ENCODE results near the gene NCAPG2.
A peak's percentile ranks its signal among the peaks of the same experiment; 100 is the strongest.

Gene NCAPG2, protein sequence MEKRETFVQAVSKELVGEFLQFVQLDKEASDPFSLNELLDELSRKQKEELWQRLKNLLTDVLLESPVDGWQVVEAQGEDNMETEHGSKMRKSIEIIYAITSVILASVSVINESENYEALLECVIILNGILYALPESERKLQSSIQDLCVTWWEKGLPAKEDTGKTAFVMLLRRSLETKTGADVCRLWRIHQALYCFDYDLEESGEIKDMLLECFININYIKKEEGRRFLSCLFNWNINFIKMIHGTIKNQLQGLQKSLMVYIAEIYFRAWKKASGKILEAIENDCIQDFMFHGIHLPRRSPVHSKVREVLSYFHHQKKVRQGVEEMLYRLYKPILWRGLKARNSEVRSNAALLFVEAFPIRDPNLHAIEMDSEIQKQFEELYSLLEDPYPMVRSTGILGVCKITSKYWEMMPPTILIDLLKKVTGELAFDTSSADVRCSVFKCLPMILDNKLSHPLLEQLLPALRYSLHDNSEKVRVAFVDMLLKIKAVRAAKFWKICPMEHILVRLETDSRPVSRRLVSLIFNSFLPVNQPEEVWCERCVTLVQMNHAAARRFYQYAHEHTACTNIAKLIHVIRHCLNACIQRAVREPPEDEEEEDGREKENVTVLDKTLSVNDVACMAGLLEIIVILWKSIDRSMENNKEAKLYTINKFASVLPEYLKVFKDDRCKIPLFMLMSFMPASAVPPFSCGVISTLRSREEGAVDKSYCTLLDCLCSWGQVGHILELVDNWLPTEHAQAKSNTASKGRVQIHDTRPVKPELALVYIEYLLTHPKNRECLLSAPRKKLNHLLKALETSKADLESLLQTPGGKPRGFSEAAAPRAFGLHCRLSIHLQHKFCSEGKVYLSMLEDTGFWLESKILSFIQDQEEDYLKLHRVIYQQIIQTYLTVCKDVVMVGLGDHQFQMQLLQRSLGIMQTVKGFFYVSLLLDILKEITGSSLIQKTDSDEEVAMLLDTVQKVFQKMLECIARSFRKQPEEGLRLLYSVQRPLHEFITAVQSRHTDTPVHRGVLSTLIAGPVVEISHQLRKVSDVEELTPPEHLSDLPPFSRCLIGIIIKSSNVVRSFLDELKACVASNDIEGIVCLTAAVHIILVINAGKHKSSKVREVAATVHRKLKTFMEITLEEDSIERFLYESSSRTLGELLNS

DNA sequence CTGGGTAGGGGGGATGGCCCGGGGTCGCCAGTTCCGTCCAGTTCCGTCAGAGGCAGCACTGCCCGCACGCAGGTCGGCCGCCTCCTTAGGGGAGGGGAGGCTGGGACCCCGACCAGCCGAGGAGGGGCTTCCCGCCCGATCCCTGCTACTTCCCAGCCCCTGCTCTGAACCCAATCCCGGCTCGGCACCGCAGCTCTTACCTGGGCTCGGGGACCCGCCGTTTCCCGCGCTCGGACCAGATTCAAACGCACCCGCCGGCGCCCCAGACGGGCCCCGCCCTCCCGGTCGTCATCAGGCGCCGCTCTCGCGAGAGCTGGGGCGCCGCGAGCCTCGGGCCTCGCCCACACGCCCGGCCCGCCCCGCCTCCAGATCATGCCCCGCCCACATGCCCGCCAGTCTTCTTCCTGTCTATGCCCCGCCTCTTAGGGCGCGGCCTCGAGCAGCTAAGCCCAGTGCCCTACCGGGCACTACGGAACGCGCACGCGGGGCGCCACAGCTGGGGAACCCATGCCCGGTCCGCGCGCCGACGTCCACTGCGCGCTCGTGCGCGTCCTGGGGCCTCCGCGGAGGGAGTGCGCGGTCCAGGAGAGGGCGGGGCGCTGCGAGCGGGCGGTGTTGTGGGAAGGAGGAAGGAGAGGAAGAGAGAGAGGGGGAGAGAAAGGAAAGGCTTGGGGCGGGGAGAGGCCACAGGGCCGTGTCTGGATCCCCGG lies at the start of gene NCAPG2:
TSS of gene NCAPG2 (minus strand) at position 281 of the 710 bp plus-strand sequence. CDS start 2,905 bp downstream, outside the sequence.
- Histone ChIP-seq H3K36me3 (ENCODE audit: control insufficient read depth in 1 of 2, insufficient read depth in 2 of 2, low read length in 2 of 2) (no peaks in the 10 kb centered on the region), H3K4me3 (ENCODE audit: low read depth in 1 of 2, low read length in 2 of 2) (peak within 1 kb of the TSS; percentile 72 to 90), H3K27ac (ENCODE audit: low read length) (peak within 1 kb of the TSS; percentile 72), H3K9me3 (ENCODE audit: control insufficient read depth in 1 of 2, low read length in 2 of 2) (no peaks in the 10 kb centered on the region), H3K27me3 (ENCODE audit: low read depth, low read length) (no peaks in the 10 kb centered on the region), H3K4me1 (ENCODE audit: control insufficient read depth in 1 of 2, insufficient read depth in 2 of 2, low read length in 2 of 2) (peaks cover 7 to 12% of the 10 kb centered on the region in 2 donors)

- Histone ChIP-seq H3K27ac (ENCODE audit: low read length) (no peak overlapping the region), H3K36me3 (ENCODE audit: control insufficient read depth in 1 of 2, insufficient read depth in 2 of 2, low read length in 2 of 2) (peaks cover 24 to 63% of the 10 kb centered on the region in 2 donors), H3K4me3 (ENCODE audit: low read depth in 1 of 2, low read length in 2 of 2) (no peak overlapping the region), H3K9me3 (ENCODE audit: control insufficient read depth in 1 of 2, low read length in 2 of 2) (no peaks in the 10 kb centered on the region), H3K4me1 (ENCODE audit: control insufficient read depth in 1 of 2, insufficient read depth in 2 of 2, low read length in 2 of 2) (no peaks in the 10 kb centered on the region), H3K27me3 (ENCODE audit: low read depth, low read length) (no peaks in the 10 kb centered on the region)
Observed at GRCh38 chr7:158753900-158754299, 49.3 kb upstream of the NCAPG2 start.

DNA sequence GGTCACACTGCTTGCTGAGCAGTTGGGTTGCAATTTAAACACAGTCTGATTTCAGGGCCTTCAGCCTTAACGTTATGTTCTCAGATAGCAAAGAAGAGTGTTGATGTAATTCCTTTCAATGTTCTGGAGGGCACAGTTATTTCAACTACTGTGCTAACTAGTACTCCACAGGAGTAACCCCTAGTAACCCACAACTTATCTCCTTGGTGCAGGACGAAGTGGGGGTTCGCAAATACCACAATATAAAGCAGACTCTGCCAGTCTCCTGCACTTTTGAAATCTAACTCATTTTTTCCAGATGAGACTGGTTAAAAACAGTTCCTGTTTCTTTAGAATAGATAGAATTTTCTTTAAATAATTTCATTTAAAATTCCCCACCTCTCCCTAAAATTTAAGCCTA lies 47.1 kb upstream of the NCAPG2 start:
- peaks cover 18 to 59% of the 10 kb centered on the region in 2 donors for H3K36me3 ChIP-seq (ENCODE audit: control insufficient read depth in 1 of 2, insufficient read depth in 2 of 2, low read length in 2 of 2)
- H3K27me3 ChIP-seq (ENCODE audit: low read depth, low read length), result no peaks in the 10 kb centered on the region
- H3K27ac ChIP-seq (ENCODE audit: low read length), result no peak overlapping the region
- H3K4me1 ChIP-seq (ENCODE audit: control insufficient read depth in 1 of 2, insufficient read depth in 2 of 2, low read length in 2 of 2), result no peaks in the 10 kb centered on the region
- no peak overlapping the region for H3K4me3 ChIP-seq (ENCODE audit: low read depth in 1 of 2, low read length in 2 of 2)
- no peaks in the 10 kb centered on the region for H3K9me3 ChIP-seq (ENCODE audit: control insufficient read depth in 1 of 2, low read length in 2 of 2)

DNA sequence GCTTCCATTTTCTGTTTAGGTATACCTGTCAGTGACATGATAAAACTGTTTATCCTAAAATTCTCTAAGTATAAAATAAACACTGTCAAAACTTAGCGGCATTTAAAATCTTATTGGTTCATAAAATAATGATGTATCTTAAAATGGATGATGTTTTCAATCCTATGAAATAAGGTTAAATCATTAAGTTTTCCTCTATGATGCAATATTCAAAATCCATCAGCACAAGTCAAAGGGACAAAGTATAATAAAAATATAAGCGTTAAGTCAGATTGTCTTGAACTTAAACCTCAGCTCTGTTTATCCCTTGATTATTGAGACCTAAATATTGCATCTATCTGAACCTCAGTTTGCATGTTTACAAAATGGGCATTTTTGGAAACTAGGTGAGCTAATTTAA lies 46.6 kb upstream of the NCAPG2 start:
- no peaks in the 10 kb centered on the region for H3K27me3 ChIP-seq (ENCODE audit: low read depth, low read length)
- H3K9me3 ChIP-seq (ENCODE audit: control insufficient read depth in 1 of 2, low read length in 2 of 2), result no peaks in the 10 kb centered on the region
- H3K4me3 ChIP-seq (ENCODE audit: low read depth in 1 of 2, low read length in 2 of 2), result no peak overlapping the region
- H3K36me3 ChIP-seq (ENCODE audit: control insufficient read depth in 1 of 2, insufficient read depth in 2 of 2, low read length in 2 of 2), result peaks cover 18 to 59% of the 10 kb centered on the region in 2 donors
- no peak overlapping the region for H3K27ac ChIP-seq (ENCODE audit: low read length)
- no peaks in the 10 kb centered on the region for H3K4me1 ChIP-seq (ENCODE audit: control insufficient read depth in 1 of 2, insufficient read depth in 2 of 2, low read length in 2 of 2)

GRCh38 chr7:158750702-158751101 lies 46.1 kb upstream of the NCAPG2 start:
- Histone ChIP-seq H3K27ac (ENCODE audit: low read length) (no peak overlapping the region), H3K36me3 (ENCODE audit: control insufficient read depth in 1 of 2, insufficient read depth in 2 of 2, low read length in 2 of 2) (peaks cover 23 to 58% of the 10 kb centered on the region in 2 donors), H3K9me3 (ENCODE audit: control insufficient read depth in 1 of 2, low read length in 2 of 2) (no peaks in the 10 kb centered on the region), H3K27me3 (ENCODE audit: low read depth, low read length) (no peaks in the 10 kb centered on the region), H3K4me1 (ENCODE audit: control insufficient read depth in 1 of 2, insufficient read depth in 2 of 2, low read length in 2 of 2) (no peaks in the 10 kb centered on the region), H3K4me3 (ENCODE audit: low read depth in 1 of 2, low read length in 2 of 2) (no peak overlapping the region)

DNA sequence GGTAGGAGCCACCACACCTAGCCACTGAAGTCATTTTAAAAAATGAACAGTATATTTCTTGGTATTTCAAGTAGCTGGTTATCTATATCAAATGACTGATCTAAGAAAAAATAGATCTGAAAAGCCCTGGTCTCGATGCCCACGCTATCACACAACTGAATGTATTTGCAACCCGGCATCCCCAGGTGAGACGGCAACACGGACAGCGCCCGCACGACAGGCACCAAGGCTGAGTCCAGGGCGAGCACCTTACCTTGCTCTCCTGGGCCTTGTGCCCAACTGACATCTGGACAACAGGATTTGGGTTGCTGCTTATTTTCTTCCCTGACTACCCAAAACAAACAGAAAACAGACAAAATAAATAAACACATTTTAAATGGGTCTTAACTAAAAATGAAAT lies 44.8 kb upstream of the NCAPG2 start:
- H3K36me3 ChIP-seq (ENCODE audit: control insufficient read depth in 1 of 2, insufficient read depth in 2 of 2, low read length in 2 of 2), result peaks cover 20 to 55% of the 10 kb centered on the region in 2 donors
- no peaks in the 10 kb centered on the region for H3K9me3 ChIP-seq (ENCODE audit: control insufficient read depth in 1 of 2, low read length in 2 of 2)
- no peak overlapping the region for H3K27ac ChIP-seq (ENCODE audit: low read length)
- no peaks in the 10 kb centered on the region for H3K27me3 ChIP-seq (ENCODE audit: low read depth, low read length)
- no peak overlapping the region for H3K4me3 ChIP-seq (ENCODE audit: low read depth in 1 of 2, low read length in 2 of 2)
- H3K4me1 ChIP-seq (ENCODE audit: control insufficient read depth in 1 of 2, insufficient read depth in 2 of 2, low read length in 2 of 2), result no peaks in the 10 kb centered on the region

DNA sequence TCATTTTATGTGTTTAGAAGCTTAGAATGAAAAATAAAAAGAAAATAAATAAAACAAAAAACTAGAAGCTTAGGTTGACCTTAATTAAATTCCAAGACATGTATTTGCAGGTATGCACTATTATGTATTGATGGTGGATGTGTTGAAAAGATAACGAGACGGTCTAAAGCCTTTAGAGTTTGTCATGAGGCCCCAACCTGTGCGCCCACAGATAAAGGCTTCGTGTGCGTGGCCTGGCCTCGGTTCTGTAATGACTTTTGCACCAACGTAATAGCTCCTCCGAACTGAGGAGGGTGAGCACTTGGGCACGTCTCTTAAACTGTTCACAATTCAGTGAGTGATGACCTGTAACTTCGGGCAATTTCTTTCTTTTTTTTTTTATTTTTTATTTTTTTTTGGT lies 43.7 kb upstream of the NCAPG2 start:
- H3K27me3 ChIP-seq (ENCODE audit: low read depth, low read length), result no peaks in the 10 kb centered on the region
- no peaks in the 10 kb centered on the region for H3K4me1 ChIP-seq (ENCODE audit: control insufficient read depth in 1 of 2, insufficient read depth in 2 of 2, low read length in 2 of 2)
- H3K27ac ChIP-seq (ENCODE audit: low read length), result no peak overlapping the region
- peaks cover 20 to 57% of the 10 kb centered on the region in 2 donors for H3K36me3 ChIP-seq (ENCODE audit: control insufficient read depth in 1 of 2, insufficient read depth in 2 of 2, low read length in 2 of 2)
- H3K4me3 ChIP-seq (ENCODE audit: low read depth in 1 of 2, low read length in 2 of 2), result no peak overlapping the region
- H3K9me3 ChIP-seq (ENCODE audit: control insufficient read depth in 1 of 2, low read length in 2 of 2), result no peaks in the 10 kb centered on the region

DNA sequence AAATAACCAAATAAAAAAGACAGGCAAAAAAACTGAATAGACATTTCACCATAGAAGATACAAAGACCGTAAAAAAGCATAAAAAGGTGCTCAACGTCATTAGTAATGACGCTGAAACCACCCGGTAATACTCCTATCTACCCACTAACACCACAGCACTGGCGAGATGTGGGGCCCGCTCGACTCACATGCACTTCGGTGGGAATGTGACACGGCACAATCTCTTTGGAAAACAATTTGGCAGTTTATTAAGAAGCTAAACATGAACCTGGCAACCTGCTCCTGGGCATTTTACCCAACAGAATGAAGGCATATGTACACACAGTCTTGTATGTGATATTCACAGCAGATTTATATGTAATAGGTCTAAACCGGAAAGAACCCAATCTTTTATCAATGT lies 42.8 kb upstream of the NCAPG2 start:
- no peak overlapping the region for H3K27ac ChIP-seq (ENCODE audit: low read length)
- peaks cover 27 to 56% of the 10 kb centered on the region in 2 donors for H3K36me3 ChIP-seq (ENCODE audit: control insufficient read depth in 1 of 2, insufficient read depth in 2 of 2, low read length in 2 of 2)
- H3K4me1 ChIP-seq (ENCODE audit: control insufficient read depth in 1 of 2, insufficient read depth in 2 of 2, low read length in 2 of 2), result no peaks in the 10 kb centered on the region
- H3K27me3 ChIP-seq (ENCODE audit: low read depth, low read length), result no peaks in the 10 kb centered on the region
- no peak overlapping the region for H3K4me3 ChIP-seq (ENCODE audit: low read depth in 1 of 2, low read length in 2 of 2)
- no peaks in the 10 kb centered on the region for H3K9me3 ChIP-seq (ENCODE audit: control insufficient read depth in 1 of 2, low read length in 2 of 2)

DNA sequence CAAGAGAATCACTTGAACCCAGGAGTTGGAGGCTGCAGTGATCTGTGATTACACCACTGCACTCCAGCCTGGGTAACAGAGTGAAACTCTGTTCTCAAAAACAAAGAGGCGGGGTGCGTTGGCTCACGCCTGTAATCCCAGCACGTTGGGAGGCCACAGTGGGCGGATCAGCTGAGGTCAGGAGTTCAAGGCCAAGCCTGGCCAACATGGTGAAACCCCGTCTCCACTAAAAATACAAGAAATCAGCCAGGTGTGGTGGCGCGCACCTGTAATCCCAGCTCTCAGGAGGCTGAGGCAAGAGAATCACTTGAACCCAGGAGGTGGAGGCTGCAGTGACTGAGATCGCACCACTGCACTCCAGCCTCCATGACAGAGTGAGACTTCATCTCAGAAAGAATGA lies 42.4 kb upstream of the NCAPG2 start:
- Histone ChIP-seq H3K27ac (ENCODE audit: low read length) (no peak overlapping the region), H3K36me3 (ENCODE audit: control insufficient read depth in 1 of 2, insufficient read depth in 2 of 2, low read length in 2 of 2) (peaks cover 31 to 61% of the 10 kb centered on the region in 2 donors), H3K9me3 (ENCODE audit: control insufficient read depth in 1 of 2, low read length in 2 of 2) (no peaks in the 10 kb centered on the region), H3K27me3 (ENCODE audit: low read depth, low read length) (no peaks in the 10 kb centered on the region), H3K4me1 (ENCODE audit: control insufficient read depth in 1 of 2, insufficient read depth in 2 of 2, low read length in 2 of 2) (no peaks in the 10 kb centered on the region), H3K4me3 (ENCODE audit: low read depth in 1 of 2, low read length in 2 of 2) (no peak overlapping the region)

GRCh38 chr7:158745057-158745715 lies 40.6 kb upstream of the NCAPG2 start:
- peaks cover 5 to 6% of the 10 kb centered on the region in 2 donors for H3K4me1 ChIP-seq (ENCODE audit: control insufficient read depth in 1 of 2, insufficient read depth in 2 of 2, low read length in 2 of 2)
- H3K27ac ChIP-seq (ENCODE audit: low read length), result no peak overlapping the region
- no peaks in the 10 kb centered on the region for H3K27me3 ChIP-seq (ENCODE audit: low read depth, low read length)
- peaks cover 49 to 78% of the 10 kb centered on the region in 2 donors for H3K36me3 ChIP-seq (ENCODE audit: control insufficient read depth in 1 of 2, insufficient read depth in 2 of 2, low read length in 2 of 2)
- no peaks in the 10 kb centered on the region for H3K9me3 ChIP-seq (ENCODE audit: control insufficient read depth in 1 of 2, low read length in 2 of 2)
- no peak overlapping the region for H3K4me3 ChIP-seq (ENCODE audit: low read depth in 1 of 2, low read length in 2 of 2)

All from muscle layer of duodenum (tissue), 2 donors.